ENCODE measurements around the gene CCDC117.
"Not testable (repeated sequence)": the region's sequence is repeated elsewhere in the genome, so short reads cannot be mapped to it uniquely, and the experiment has no call there.

DNA sequence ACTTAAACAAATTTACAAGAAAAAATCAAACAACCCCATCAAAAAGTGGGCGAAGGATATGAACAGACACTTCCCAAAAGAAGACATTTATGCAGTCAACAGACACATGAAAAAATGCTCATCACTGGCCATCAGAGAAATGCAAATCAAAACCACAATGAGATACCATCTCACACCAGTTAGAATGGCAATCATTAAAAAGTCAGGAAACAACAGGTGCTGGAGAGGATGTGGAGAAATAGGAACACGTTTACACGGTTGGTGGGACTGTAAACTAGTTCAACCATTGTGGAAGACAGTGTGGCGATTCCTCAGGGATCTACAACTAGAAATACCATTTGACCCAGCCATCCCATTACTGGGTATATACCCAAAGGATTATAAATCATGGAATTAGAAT lies 53.9 kb downstream of the CCDC117 start:
- TF ChIP-seq, protein P1, sequence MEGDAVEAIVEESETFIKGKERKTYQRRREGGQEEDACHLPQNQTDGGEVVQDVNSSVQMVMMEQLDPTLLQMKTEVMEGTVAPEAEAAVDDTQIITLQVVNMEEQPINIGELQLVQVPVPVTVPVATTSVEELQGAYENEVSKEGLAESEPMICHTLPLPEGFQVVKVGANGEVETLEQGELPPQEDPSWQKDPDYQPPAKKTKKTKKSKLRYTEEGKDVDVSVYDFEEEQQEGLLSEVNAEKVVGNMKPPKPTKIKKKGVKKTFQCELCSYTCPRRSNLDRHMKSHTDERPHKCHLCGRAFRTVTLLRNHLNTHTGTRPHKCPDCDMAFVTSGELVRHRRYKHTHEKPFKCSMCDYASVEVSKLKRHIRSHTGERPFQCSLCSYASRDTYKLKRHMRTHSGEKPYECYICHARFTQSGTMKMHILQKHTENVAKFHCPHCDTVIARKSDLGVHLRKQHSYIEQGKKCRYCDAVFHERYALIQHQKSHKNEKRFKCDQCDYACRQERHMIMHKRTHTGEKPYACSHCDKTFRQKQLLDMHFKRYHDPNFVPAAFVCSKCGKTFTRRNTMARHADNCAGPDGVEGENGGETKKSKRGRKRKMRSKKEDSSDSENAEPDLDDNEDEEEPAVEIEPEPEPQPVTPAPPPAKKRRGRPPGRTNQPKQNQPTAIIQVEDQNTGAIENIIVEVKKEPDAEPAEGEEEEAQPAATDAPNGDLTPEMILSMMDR (conservative IDR thresholded peaks at IDR 0.05 in 1 of 2, IDR thresholded peaks at IDR 0.05 in 1 of 2; ENCODE audit: low read depth in 1 of 2, low read length in 2 of 2) = not testable (repeated sequence)
- not testable (repeated sequence) for TF ChIP-seq EZH2 (IDR thresholded peaks at IDR 0.05; ENCODE audit: low read length, missing control alignments)
